Stimulated activated CD4-positive, alpha-beta T cell treated with anti-CD3 and anti-CD28 coated beads, Interleukin-12 subunit alpha, Interleukin-12 subunit beta, amount 100 ng/mL, for 48 hours (primary cell): ENCODE results near the gene PTBP2.

Experiments
- DNase-seq, 3 donors: peaks; one replicate each; pipeline ENCODE4 v3.0.0-alpha.2; 2020; ENCODE audit warnings: low read depth in 2 of 3, low spot score in 1 of 3

The PTBP2 gene

GRCh38 chr1:96820107-96820506 is 98.5 kb downstream of the PTBP2 start:
- DNase-seq: no peak

- no peak for DNase-seq
These were observed 99.1 kb downstream of the PTBP2 start for GRCh38 chr1:96820671-96821070.

- no peak for DNase-seq
These were observed 103.6 kb downstream of the PTBP2 start for GRCh38 chr1:96825231-96825630.

- DNase-seq: no peak
These were observed 104.5 kb downstream of the PTBP2 start for GRCh38 chr1:96825950-96826576.

- no peak for DNase-seq
These were observed 111.8 kb downstream of the PTBP2 start for GRCh38 chr1:96833376-96833775.

GRCh38 chr1:96834986-96835385 is 113.4 kb downstream of the PTBP2 start:
- no peak for DNase-seq

- no peak for DNase-seq
These were observed 115.6 kb downstream of the PTBP2 start for GRCh38 chr1:96837057-96837780.

- no peak for DNase-seq
These were observed 116.2 kb downstream of the PTBP2 start for GRCh38 chr1:96837781-96838216.

- no peak for DNase-seq
These were observed 118.8 kb downstream of the PTBP2 start for GRCh38 chr1:96840396-96840795.

- DNase-seq: no peak
These were observed 120.6 kb downstream of the PTBP2 start for GRCh38 chr1:96842215-96842614.

- DNase-seq: no peak
These were observed 121.6 kb downstream of the PTBP2 start for GRCh38 chr1:96843196-96843595.

- no peak for DNase-seq
These were observed 122.0 kb downstream of the PTBP2 start for GRCh38 chr1:96843601-96844000.

- peak; percentile 4 to 16 (median 8) for DNase-seq
These were observed 123.9 kb downstream of the PTBP2 start for GRCh38 chr1:96845464-96845863.

- no peak for DNase-seq
These were observed 140.3 kb downstream of the PTBP2 start for GRCh38 chr1:96861836-96862235.

- DNase-seq: no peak
These were observed 141.9 kb downstream of the PTBP2 start for GRCh38 chr1:96863449-96863848.
